22Rv1 (cell line): Measurements from ENCODE around the gene BAIAP3.

Experiments
- CTCF ChIP-seq: fragments of 450-650 bp; IDR thresholded peaks from 2 replicates; pipeline ENCODE4 v1.5.1; 2017; ENCODE audit warnings: mild to moderate bottlenecking
- ZFX ChIP-seq: fragments of 450-650 bp; IDR thresholded peaks from 2 replicates; pipeline ENCODE4 v1.6.1; 2017; ENCODE audit warnings: antibody characterized with exemption, borderline replicate concordance

GRCh38 chr16:1308977-1309885 lies 24.2 kb upstream of the BAIAP3 start, which contains the start of gene UBE2I:
- no peak for TF ChIP-seq CTCF
- peak; percentile 99 for TF ChIP-seq ZFX
